K562 (cell line): ENCODE results near the gene ADIPOR1. TPM values are rescaled to one million over a fixed set of nuclear protein-coding genes. Genes with fewer than 3 reads are reported as not detected.

Source experiments
- ATAC-seq: fragments of 200-7000 bp; cut with Tn5 transposase; 3 replicates; pipeline ENCODE4 v1.9.1; 2020; ENCODE audit warnings: moderate library complexity
- BruUV-seq: library from RNA; stranded (reverse); fragments of 400-500 nt; replicated peaks from 2 replicates; lab custom pipeline; 2021; lab: Mats Ljungman, UMichigan
- CTCF ChIA-PET: fragments of 300-600 bp; formaldehyde crosslinking; extraction: SDS; loops from one replicate; lab custom pipeline; 2021; ENCODE audit warnings: low intra/inter-chr PET ratio; lab: Yijun Ruan, JAX
- POLR2A ChIA-PET: fragments of 300-600, 350-650 bp; sonication (Branson Sonifier 250); formaldehyde crosslinking; extraction: SDS; loops from one replicate; lab custom pipeline; 2021; ENCODE audit warnings: antibody characterized with exemption, inconsistent platforms; lab: Yijun Ruan, JAX
- DNase-seq, 4 experiments: peaks; one replicate each; pipeline versions ENCODE4 v3.0.0 to v3.0.0-alpha.2; 2011 to 2018; ENCODE audit warnings: low spot score in 3 of 4, mixed read lengths in 3 of 4; ENCODE audit errors: extremely low read depth in 1 of 4
- FAIRE-seq: peaks from 2 replicates; lab custom pipeline; 2011; peaks lifted over from hg19 to GRCh38; lab: Jason Lieb, UNC
- H2AFZ ChIP-seq: 2 replicates; pipeline ENCODE4 v1.6.0; 2011; ENCODE audit warnings: low read depth, low read length, control low read depth, inconsistent platforms
- H3K27ac ChIP-seq: fragments of 200-600 bp; 3 replicates; pipeline ENCODE4 v1.8.0; 2011; ENCODE audit warnings: low read depth, mild to moderate bottlenecking, control low read depth, inconsistent platforms, low read length, moderate library complexity, mixed read lengths; ENCODE audit errors: extremely low read depth
- H3K27me3 ChIP-seq, 2 experiments: fragments of 300-600 bp in 1 of 2; 2 replicates in 1 of 2; 3 replicates in 1 of 2; pipeline versions ENCODE4 v1.6.0 to v1.8.0; 2011; ENCODE audit warnings: inconsistent platforms in 2 of 2, low read length in 2 of 2, mild to moderate bottlenecking in 1 of 2, mixed read lengths in 1 of 2, moderate library complexity in 1 of 2; ENCODE audit not compliant: control insufficient read depth in 2 of 2, insufficient read depth in 2 of 2
- H3K36me3 ChIP-seq: fragments of 300-600 bp; 3 replicates; pipeline ENCODE4 v1.8.0; 2011; ENCODE audit warnings: mild to moderate bottlenecking, low read length, inconsistent platforms; ENCODE audit not compliant: control insufficient read depth, insufficient read depth
- H3K4me1 ChIP-seq, 2 experiments: fragments of 200-600 bp in 1 of 2; replicated peaks in 1 of 2; 2 replicates in 1 of 2; 3 replicates in 1 of 2; pipeline versions ENCODE4 v1.5.1 to v1.8.0; 2011; ENCODE audit warnings: inconsistent platforms in 2 of 2, low read length in 2 of 2, mild to moderate bottlenecking in 1 of 2, mixed read lengths in 1 of 2, moderate library complexity in 1 of 2; ENCODE audit not compliant: control insufficient read depth in 2 of 2, insufficient read depth in 2 of 2
- H3K4me2 ChIP-seq: 2 replicates; pipeline ENCODE4 v1.6.1; 2011; ENCODE audit warnings: low read length, control low read depth, inconsistent platforms, mixed read lengths; ENCODE audit not compliant: insufficient read depth
- H3K4me3 ChIP-seq: fragments of 200-600 bp; sonication (generic), shearing (Covaris generic); 2 replicates; pipeline ENCODE4 v1.5.1; 2016; ENCODE audit warnings: control low read depth, inconsistent platforms
- H3K79me2 ChIP-seq: fragments of 200-600 bp; 3 replicates; pipeline ENCODE4 v1.8.0; 2011; ENCODE audit warnings: low read length, inconsistent platforms; ENCODE audit not compliant: control insufficient read depth, insufficient read depth
- H3K9ac ChIP-seq, 2 experiments: 2 replicates each; pipeline versions ENCODE4 v1.6.0 to v1.6.1; 2011; ENCODE audit warnings: low read depth in 2 of 2, low read length in 2 of 2, control low read depth in 1 of 2, inconsistent platforms in 1 of 2, mild to moderate bottlenecking in 1 of 2, mixed read lengths in 1 of 2; ENCODE audit not compliant: insufficient read depth in 1 of 2
- H3K9me1 ChIP-seq: one replicate; pipeline ENCODE4 v1.6.0; 2011; ENCODE audit warnings: inconsistent platforms, mild to moderate bottlenecking, low read length, moderate library complexity; ENCODE audit not compliant: control insufficient read depth, insufficient read depth
- H3K9me3 ChIP-seq: replicated peaks from 2 replicates; pipeline ENCODE4 v1.5.1; 2011; ENCODE audit warnings: low read depth, low read length, inconsistent platforms; ENCODE audit not compliant: control insufficient read depth, insufficient read depth
- H4K20me1 ChIP-seq: replicated peaks from 2 replicates; pipeline ENCODE4 v1.6.1; 2011; ENCODE audit warnings: low read length, inconsistent platforms, mixed read lengths; ENCODE audit not compliant: control insufficient read depth, insufficient read depth
- CREB1 ChIP-seq, 2 experiments: sonication (generic) in 1 of 2; formaldehyde crosslinking in 1 of 2; IDR thresholded peaks; 2 replicates each; pipeline versions ENCODE4 v1.6.1 to v1.8.0; 2012 to 2022; ENCODE audit warnings: inconsistent platforms in 1 of 2, mild to moderate bottlenecking in 1 of 2, missing genetic modification reagents in 1 of 2, moderate library complexity in 1 of 2
- CREB3 ChIP-seq: fragments of 450-650 bp; conservative IDR thresholded peaks from 2 replicates; pipeline ENCODE4 v1.6.1; 2016; ENCODE audit warnings: missing genetic modification characterization, low read depth, mild to moderate bottlenecking, missing compliant biosample characterization, moderate library complexity
- CREBBP ChIP-seq: IDR thresholded peaks from one replicate; pipeline ENCODE4 v1.6.1; 2012; ENCODE audit warnings: low read depth, mild to moderate bottlenecking, control low read depth, inconsistent platforms, low read length
- HMG20A ChIP-seq: fragments of 450-650 bp; formaldehyde crosslinking; conservative IDR thresholded peaks from 2 replicates; pipeline ENCODE4 v1.4.0; 2020; ENCODE audit warnings: mild to moderate bottlenecking, mixed read lengths
- KDM4B ChIP-seq, 2 experiments: fragments of 450-650 bp in 1 of 2; sonication (generic) in 1 of 2; IDR thresholded peaks; 2 replicates each; pipeline ENCODE4 v1.6.1; 2016 to 2017; ENCODE audit warnings: borderline replicate concordance in 2 of 2, antibody characterized with exemption in 1 of 2, low read depth in 1 of 2, mild to moderate bottlenecking in 1 of 2
- MTA1 ChIP-seq: fragments of 450-650 bp; IDR thresholded peaks from 2 replicates; pipeline ENCODE4 v1.6.1; 2017; ENCODE audit warnings: borderline replicate concordance
- POLR3A ChIP-seq: IDR thresholded peaks from 2 replicates; pipeline ENCODE4 v1.6.1; 2011; ENCODE audit warnings: borderline replicate concordance, mild to moderate bottlenecking, moderate library complexity; ENCODE audit not compliant: insufficient read length, insufficient read depth; ENCODE audit errors: extremely low read depth
- POLR3G ChIP-seq: IDR thresholded peaks from 2 replicates; pipeline ENCODE4 v1.6.1; 2011; ENCODE audit not compliant: insufficient read length, insufficient replicate concordance; ENCODE audit errors: extremely low read depth
- ZNF318 ChIP-seq, 2 experiments: fragments of 450-650 bp; IDR thresholded peaks; 2 replicates each; pipeline ENCODE4 v1.6.1; 2016; ENCODE audit warnings: mild to moderate bottlenecking in 2 of 2, borderline replicate concordance in 1 of 2, low read depth in 1 of 2, moderate library complexity in 1 of 2
- WGBS: fragments of 100-300 bp; shearing (Covaris generic); methylation state at CpG from one replicate; pipeline ENCODE4 v1.1.6; 2016; ENCODE audit warnings: low coverage, mixed read lengths; ENCODE audit not compliant: insufficient coverage; ENCODE audit errors: missing lambda C conversion rate; 5-methylcytosine and 5-hydroxymethylcytosine counted together
- in situ Hi-C: fragments of 300-500 bp; cut with MboI; formaldehyde crosslinking; loops from 4 replicates; pipeline ENCODE4 v1.15.0; 2018; ENCODE audit warnings: inconsistent platforms, mixed read lengths
- intact Hi-C: fragments of 100-400 bp; cut with micrococcal nuclease; formaldehyde crosslinking; loops from 2 replicates; pipeline ENCODE4 v1.14.2; 2022
- polyA plus RNA-seq, 8 experiments: library from polyadenylated mRNA; depleted of rRNA in 4 of 8; stranded (reverse) in 5 of 8; unstranded in 3 of 8; fragments of >200 nt; fragmentation: Nextera tagmentation in 2 of 8; fragmentation: Illumina TruSeq in 1 of 8; extraction: Ambion mirVana in 2 of 8; extraction: Trizol in 1 of 8; gene quantifications; 2 replicates each; pipeline versions ENCODE4 v1.2.1 to v1.2.3, GENCODE V29; 2011 to 2014; ENCODE audit warnings: inconsistent platforms in 1 of 8, missing spikeins in 1 of 8
- total RNA-seq, 7 experiments: library from RNA; depleted of rRNA in 6 of 7; stranded (reverse); fragments of >200 nt in 6 of 7; fragmentation: Illumina TruSeq in 2 of 7; extraction: Trizol in 2 of 7; gene quantifications; 2 replicates each; pipeline versions ENCODE4 v1.2.1 to v1.2.3, GENCODE V29; 2011 to 2021; ENCODE audit warnings: low replicate concordance in 1 of 7

ADIPOR1 gene
- total and polyA plus RNA-seq, 9 of the 15 experiments (the other 6 are each of a cell fraction or from before 2014, with no cell fraction given): 29.0 to 217 (median 100) TPM

DNA sequence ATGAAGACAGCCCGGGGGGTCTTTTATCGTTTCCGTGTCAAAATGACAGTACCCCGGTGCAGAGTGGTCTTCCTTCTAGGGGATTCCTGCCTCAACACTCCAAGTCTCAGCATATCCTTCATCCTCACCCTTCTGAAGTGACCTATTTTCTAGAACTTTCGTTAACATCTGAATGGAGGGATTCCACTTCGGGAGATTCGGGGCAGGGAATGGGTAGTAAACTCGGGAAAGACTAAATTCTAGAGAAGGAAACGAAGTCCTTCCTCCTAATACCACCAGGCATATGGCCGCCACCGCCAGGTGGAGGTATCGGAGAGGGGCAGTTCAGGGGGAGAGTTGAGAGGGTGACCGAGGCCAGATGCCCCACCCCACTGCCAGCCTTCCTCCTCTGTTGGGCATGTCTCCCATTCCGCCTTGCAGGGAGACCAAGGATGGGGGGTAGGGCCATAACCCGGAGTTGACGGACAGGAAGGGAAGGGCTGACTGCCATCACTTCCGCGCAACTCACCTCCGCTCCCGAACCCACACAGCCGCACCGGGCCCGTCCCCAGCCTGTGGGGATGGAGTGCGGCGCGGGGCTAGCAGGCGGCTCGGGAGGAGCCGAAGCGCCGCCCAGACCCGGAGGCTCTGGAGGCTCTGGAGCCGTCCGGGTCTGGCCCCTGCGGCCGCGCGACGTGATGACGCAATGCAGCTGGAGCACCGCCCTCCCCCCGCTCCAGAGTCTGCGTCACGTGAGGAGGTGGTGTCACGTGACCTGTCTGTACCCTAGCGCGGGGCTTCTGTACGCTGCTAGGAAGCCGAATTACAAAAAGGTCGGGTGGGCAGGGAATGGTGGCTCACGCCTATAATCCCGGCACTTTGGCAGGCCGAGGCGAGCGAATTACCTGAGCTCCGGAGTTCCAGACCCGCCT is 31.3 kb downstream of the ADIPOR1 start, which contains the start of gene KLHL12:
Gene KLHL12 (minus strand): TSS at position 654 of the 911 bp plus-strand sequence. CDS start 2,072 bp downstream, outside the sequence.
- in situ Hi-C loops (loop anchor here (5.0 kb wide), 1 partner anchor 70 kb away; no protein-coding TSS in a partner anchor), intact Hi-C loops (loop anchor here (1.0 to 2.0 kb wide), 4 partner anchors 32 to 72 kb away; partner anchors contain the start of genes ADIPOR1 and RABIF)
- no peaks in the 10 kb centered on the region for H3K27me3 ChIP-seq
- no peaks in the 10 kb centered on the region for H4K20me1 ChIP-seq
- H3K9me3 ChIP-seq: no peaks in the 10 kb centered on the region
- ChIA-PET POLR2A (interaction anchor here (0.7 to 1.6 kb wide), 8 partner anchors 11 to 170 kb away, joined by 3 to 10 read pairs (median 3); partner anchors contain the start of gene TMEM183A), CTCF (interaction anchor here (0.6 to 2.2 kb wide), 4 partner anchors 12 to 246 kb away, joined by 3 to 23 read pairs (median 6); no protein-coding TSS in a partner anchor)
- 1% methylated on average over 51 of the region's 57 CpGs for WGBS
- ATAC-seq (peak; percentile 98), DNase-seq (peak; percentile 99), FAIRE-seq (peak; percentile 93)
- H3K79me2 ChIP-seq: peaks cover 18% of the 10 kb centered on the region
- H2AFZ ChIP-seq: peak within 1 kb of the TSS; percentile 98
- peak within 1 kb of the TSS; percentile 88 for H3K4me3 ChIP-seq
- BruUV-seq: TSS peak; percentile 61
- peak within 1 kb of the TSS; percentile 88 for H3K27ac ChIP-seq
- peak within 1 kb of the TSS; percentile 87 to 95 for H3K9ac ChIP-seq
- peak within 1 kb of the TSS; percentile 98 for H3K4me2 ChIP-seq
- H3K36me3 ChIP-seq: peaks cover 27% of the 10 kb centered on the region; the same call in 2 of the 3 replicates
- no peaks in the 10 kb centered on the region for H3K9me1 ChIP-seq
- peaks cover 0 to 11% of the 10 kb centered on the region in 2 experiments; a peak in 3 of 5 replicates for H3K4me1 ChIP-seq
- TF ChIP-seq HMG20A (CRISPR knock-in tag) (no peak), MTA1 (peak; percentile 98), CREB1 (IDR thresholded peaks at IDR 0.05) (peak; percentile 97), CREB1 (CRISPR knock-in tag; IDR thresholded peaks at IDR 0.05) (peak; percentile 99), POLR3G (no peak), CREBBP (no peak), KDM4B (IDR thresholded peaks at IDR 0.05; ENCODE audit: borderline replicate concordance in 2 of 2, low read depth in 1 of 2) (peak in 1 of 2 experiments; percentile 96; a peak in 2 of 4 replicates), CREB3 (tag) (no peak), ZNF318 (IDR thresholded peaks at IDR 0.05; ENCODE audit: borderline replicate concordance in 1 of 2, low read depth in 1 of 2) (peak in 1 of 2 experiments; percentile 37; a peak in 1 of 4 replicates), POLR3A (no peak)
